ENCODE measurements around the gene MUC5B.
A peak's percentile ranks its signal among the peaks of the same experiment; 100 is the strongest.

MUC5B gene

GRCh38 chr11:1302461-1303125 is 79.7 kb downstream of the MUC5B start:
- DNase-seq: no peak

DNA sequence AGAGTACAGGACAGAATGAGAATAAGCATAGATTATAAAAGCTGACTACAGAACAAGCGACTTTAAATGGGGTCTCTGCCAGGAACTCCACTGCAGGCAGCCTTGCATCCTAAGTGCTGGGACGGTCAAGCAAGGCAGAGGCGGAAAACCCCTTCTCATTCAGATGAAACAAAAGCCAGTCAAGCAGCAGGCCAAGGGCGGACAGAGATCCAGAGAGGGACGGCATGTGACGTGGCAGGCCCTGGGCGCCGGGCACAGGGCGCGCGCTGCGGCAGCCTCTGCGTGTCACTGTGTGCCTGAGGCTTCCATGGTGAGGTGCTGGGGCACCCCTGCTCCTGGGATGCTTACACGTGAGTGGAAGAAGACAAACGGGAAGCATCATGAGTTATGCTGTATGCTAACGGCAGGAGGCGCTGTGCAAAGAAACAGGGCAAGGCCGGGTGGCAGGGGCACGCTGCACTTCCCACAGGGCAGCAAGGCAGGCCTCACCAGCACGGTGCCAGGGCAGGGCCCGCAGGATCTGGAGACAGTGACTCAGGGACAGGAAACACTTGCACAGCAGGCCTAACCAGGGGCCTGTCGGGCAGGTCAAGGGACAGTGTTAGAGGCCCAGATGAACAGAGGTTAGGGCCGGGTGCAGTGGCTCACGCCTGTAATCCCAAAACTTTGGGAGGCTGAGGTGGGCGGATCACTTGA is 80.4 kb downstream of the MUC5B start:
- DNase-seq: no peak

DNA sequence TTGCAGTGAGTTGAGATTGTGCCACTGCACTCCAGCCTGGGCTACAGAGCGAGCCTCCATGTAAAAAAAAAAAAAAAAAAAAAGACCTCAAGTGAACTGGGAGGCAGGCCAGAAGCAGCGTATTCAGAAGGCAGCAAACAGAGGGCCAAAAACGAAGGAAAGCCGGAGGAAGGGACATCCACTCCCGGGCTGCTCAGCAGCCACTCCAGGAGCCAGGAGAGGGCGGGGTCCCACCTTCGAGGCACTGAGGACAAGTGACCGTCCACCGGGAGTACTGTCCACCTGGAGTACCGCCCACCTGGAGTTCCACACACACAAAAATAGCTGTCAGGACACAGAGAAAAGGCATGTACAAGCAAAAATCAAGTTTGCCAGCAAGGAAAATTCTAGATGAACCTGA is 81.1 kb downstream of the MUC5B start:
- no peak for DNase-seq

DNA sequence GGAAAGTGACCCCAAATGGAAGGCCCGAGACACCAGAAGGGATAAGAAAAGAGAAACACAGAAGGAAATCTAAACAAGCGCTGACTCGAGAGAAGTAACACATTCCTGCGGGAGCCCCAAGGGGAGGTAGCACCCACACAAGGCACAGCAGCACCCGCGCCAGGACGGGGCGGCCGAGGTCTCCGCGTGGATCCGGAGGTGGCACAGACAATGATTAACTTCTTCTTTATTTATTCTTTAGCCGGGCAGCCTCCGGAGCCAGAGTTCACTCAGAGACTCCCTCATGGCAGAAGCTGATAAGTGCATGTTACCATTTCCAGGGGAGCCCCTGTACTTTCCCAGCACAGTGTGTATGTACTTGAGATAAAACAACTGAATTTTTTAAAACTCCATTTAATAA is 81.5 kb downstream of the MUC5B start:
- no peak for DNase-seq

- DNase-seq: no peak
Measured at GRCh38 chr11:1305063-1305495, 82.2 kb downstream of the MUC5B start.

DNA sequence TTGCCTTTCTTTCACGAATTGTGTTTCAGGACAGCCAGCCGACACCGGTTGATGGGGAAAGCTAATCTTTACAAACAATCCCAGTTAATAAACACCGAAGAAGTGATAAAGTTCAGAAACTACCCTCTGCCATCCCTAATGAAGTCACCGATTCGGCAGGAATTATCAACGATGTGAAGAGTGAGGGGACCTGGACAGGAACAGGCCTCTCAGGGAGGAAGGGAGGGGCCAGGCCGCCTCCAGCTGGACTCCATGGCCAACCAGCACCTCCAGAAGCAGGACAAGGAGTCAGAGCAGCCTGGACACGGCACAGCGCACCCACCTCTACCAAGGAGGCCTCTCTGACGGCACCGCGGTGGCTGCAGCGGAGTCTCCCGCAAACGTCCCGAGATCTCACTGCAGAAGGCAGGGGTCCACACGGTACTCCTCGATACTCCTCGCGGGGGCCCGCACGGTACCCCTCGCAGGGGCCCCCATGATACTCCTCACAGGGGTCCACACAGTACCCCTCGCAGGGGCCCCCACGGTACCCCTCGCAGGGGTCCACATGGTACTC is 82.7 kb downstream of the MUC5B start:
- no peak for DNase-seq

GRCh38 chr11:1306186-1307162 is 83.6 kb downstream of the MUC5B start:
- DNase-seq: no peak

- no peak for DNase-seq
Measured at GRCh38 chr11:1307163-1307870, 84.5 kb downstream of the MUC5B start.

GRCh38 chr11:1307998-1308742 is 85.3 kb downstream of the MUC5B start:
- no peak for DNase-seq

DNA sequence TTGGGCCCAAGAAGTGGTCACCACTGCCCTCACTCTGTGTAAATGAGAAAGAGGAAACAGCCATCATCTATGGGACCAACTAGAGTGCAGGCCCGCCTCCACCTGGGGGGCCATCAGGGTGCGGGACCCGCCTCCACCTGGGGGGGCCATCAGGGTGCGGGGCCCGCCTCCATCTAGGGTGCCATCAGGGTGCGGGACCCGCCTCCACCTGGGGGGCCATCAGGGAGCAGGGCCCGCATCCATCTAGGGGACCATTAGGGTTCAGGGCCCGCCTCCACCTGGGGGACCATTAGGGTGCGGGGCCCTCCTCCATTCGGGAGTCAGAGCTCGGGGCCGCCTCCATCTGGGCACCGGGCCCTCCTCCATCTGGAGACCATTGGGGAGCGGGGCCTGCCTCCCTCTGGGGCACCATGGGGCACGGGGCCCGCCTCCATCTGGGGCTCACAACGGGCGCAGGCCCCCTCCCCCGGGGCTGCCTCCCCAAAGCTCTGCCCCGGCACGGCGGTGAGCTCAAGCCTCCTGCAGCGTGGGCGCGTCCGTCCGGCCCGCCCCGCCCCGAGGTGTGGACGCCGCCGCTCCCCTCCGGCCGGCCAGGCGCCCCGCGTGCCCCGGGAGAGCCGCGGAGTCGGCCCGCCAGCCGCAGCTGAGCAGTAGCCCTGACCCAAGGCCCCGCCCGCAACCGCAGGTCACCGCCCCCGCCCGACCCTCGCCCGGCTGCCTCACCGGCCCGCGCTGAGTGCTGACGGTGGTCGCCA is 86.1 kb downstream of the MUC5B start:
- no peak for DNase-seq

DNA sequence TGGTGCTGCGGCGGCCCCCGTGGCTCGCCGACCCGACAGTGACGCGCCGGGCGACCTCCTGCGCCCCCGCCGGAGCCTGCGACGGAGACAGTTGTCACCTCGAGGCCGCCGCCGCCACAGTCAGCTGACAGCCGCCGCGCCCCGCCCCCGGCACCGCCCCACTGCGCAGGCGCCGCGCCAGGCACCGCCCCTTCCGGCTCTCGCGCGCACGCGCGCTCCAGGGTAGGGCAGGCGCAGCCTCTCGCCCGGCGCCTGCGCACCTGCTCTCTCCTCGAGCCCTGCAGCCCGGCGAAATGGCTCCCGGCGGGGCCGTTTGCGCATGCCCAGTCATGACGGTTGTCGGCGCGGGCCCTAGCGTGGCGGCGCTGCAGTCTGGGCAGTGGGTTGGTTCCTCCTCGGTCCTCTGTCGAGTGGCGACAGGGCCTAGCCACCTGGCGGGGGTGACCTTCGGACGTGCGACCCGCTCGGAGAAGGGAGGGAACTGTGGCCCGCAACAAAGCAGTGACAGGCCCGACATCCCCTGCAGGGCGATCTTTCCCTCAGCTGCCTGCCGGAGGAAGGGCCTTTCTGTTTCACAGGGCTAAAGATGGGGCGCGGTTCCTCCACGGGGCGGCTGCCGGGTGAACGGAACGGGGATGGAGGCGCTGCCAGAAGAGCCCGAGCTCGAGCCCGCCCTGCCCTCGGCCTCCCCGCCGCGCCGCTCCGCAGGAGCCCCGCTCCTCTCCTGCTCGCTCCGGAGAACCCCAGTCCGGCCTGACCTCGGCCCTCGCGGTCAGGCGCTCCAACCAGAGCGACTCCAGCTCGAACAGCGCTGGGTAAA is 86.8 kb downstream of the MUC5B start, which contains the start of gene TOLLIP:
TOLLIP (minus strand) TSS at position 135 of the 820 bp plus-strand sequence; CDS start at position 1, 134 bp downstream.
- DNase-seq: peak; percentile 99

DNA sequence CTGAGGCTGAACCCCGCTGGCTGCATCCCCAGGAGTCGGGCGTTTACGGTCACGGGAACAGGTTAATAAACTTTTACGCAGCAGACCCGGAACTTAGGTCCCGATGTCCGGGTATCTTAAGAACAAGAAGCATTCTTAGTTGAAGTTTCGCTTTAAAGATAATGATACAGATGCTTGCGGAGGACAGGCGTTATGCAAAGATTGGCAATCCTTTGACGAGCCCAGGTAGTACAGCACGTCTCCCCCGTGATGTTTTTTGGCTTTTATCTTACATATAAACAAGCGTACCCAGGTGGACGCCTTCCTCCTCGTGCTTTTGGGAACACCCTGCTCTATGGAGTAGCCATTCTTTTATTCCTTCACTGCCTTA is 87.4 kb downstream of the MUC5B start:
- DNase-seq: no peak

- DNase-seq: no peak
Measured at GRCh38 chr11:1310772-1311468, 88.1 kb downstream of the MUC5B start.

All from activated CD4-positive, CD25-positive, alpha-beta regulatory T cell treated with anti-CD3 and anti-CD28 coated beads, Interleukin-2, amount 50 U/mL, for 72 hours (primary cell).